A549 (cell line): ENCODE results near the gene LAIR1. TPM values are rescaled to one million over a fixed set of nuclear protein-coding genes. Genes with fewer than 3 reads are reported as not detected.
A peak's percentile ranks its signal among the peaks of the same experiment; 100 is the strongest.
"Not testable (repeated sequence)": the region's sequence is repeated elsewhere in the genome, so short reads cannot be mapped to it uniquely, and the experiment has no call there.

Experiments used
- ATAC-seq, 2 experiments: fragments of 200-7000 bp in 1 of 2; fragments of >200 bp in 1 of 2; cut with Nextera tagmentation in 1 of 2; cut with Tn5 transposase in 1 of 2; 3 replicates each; pipeline versions ENCODE4 v1.8.0 to v1.9.1; 2018 to 2020; ENCODE audit warnings: mild to moderate bottlenecking in 1 of 2, moderate library complexity in 1 of 2
- CTCF ChIA-PET: fragments of 300-600 bp; sonication (Branson Sonifier 250); formaldehyde crosslinking; extraction: SDS; loops from one replicate; lab custom pipeline; 2021; ENCODE audit warnings: antibody characterized with exemption, inconsistent platforms; lab: Yijun Ruan, JAX
- POLR2A ChIA-PET: fragments of 350-600 bp; formaldehyde crosslinking; extraction: SDS; loops from one replicate; lab custom pipeline; 2021; ENCODE audit warnings: antibody characterized with exemption, inconsistent platforms; lab: Yijun Ruan, JAX
- DNase-seq, 2 experiments: peaks; one replicate each; pipeline versions ENCODE4 v3.0.0 to v3.0.0-alpha.2; 2011 to 2016; ENCODE audit warnings: low read depth in 1 of 2, low spot score in 1 of 2
- FAIRE-seq: peaks from 2 replicates; lab custom pipeline; 2011; peaks lifted over from hg19 to GRCh38; lab: Jason Lieb, UNC
- H3K27ac ChIP-seq, 2 experiments: fragments of >200 bp; sonication (Bioruptor Twin); formaldehyde crosslinking; 3 replicates each; pipeline ENCODE4 v1.5.1; 2016 to 2017
- H3K4me1 ChIP-seq: fragments of >200 bp; sonication (Bioruptor Twin); formaldehyde crosslinking; 3 replicates; pipeline ENCODE4 v1.6.1; 2016
- H3K4me2 ChIP-seq: fragments of >200 bp; sonication (Bioruptor Twin); formaldehyde crosslinking; 3 replicates; pipeline ENCODE4 v1.6.1; 2016
- H3K4me3 ChIP-seq: fragments of >200 bp; sonication (Bioruptor Twin); formaldehyde crosslinking; 3 replicates; pipeline ENCODE4 v1.5.1; 2016
- H3K9me3 ChIP-seq: fragments of >200 bp; sonication (Bioruptor Twin); formaldehyde crosslinking; 3 replicates; pipeline ENCODE4 v1.6.1; 2016
- ATOH8 ChIP-seq: fragments of 250-450 bp; sonication (Bioruptor Pico); IDR thresholded peaks from 2 replicates; pipeline ENCODE4 v1.5.0; 2020; ENCODE audit warnings: low read depth, mild to moderate bottlenecking, moderate library complexity
- CBX8 ChIP-seq: fragments of 200-600 bp; sonication (generic); IDR thresholded peaks from 2 replicates; pipeline ENCODE4 v1.6.1; 2016
- CTCF ChIP-seq: fragments of >200 bp; sonication (Bioruptor Twin); formaldehyde crosslinking; IDR thresholded peaks from 3 replicates; pipeline ENCODE4 v1.5.1; 2016
- EHF ChIP-seq: fragments of 250-450 bp; sonication (Bioruptor Pico); IDR thresholded peaks from 2 replicates; pipeline ENCODE4 v1.5.0; 2020; ENCODE audit warnings: mild to moderate bottlenecking
- EHMT2 ChIP-seq: fragments of 200-600 bp; sonication (generic); IDR thresholded peaks from 2 replicates; pipeline ENCODE4 v1.6.1; 2016; ENCODE audit warnings: antibody characterized with exemption, low read depth, mild to moderate bottlenecking, moderate library complexity
- FOSL2 ChIP-seq, 2 experiments: fragments of 450-650 bp in 1 of 2; fragments of >200 bp in 1 of 2; sonication (Bioruptor Twin) in 1 of 2; formaldehyde crosslinking; IDR thresholded peaks; 2 replicates each; pipeline versions ENCODE4 v1.5.0 to v1.6.1; 2016 to 2020; ENCODE audit warnings: mild to moderate bottlenecking in 1 of 2, moderate library complexity in 1 of 2
- HES2 ChIP-seq: fragments of >200 bp; sonication (Bioruptor Twin); formaldehyde crosslinking; IDR thresholded peaks from 2 replicates; pipeline ENCODE4 v1.6.1; 2016
- HMGXB4 ChIP-seq: fragments of 250-450 bp; sonication (Bioruptor Pico); IDR thresholded peaks from 2 replicates; pipeline ENCODE4 v1.5.0; 2021; ENCODE audit warnings: mild to moderate bottlenecking, moderate library complexity, borderline replicate concordance
- HOXB13 ChIP-seq: fragments of 250-450 bp; sonication (Bioruptor Pico); IDR thresholded peaks from 2 replicates; pipeline ENCODE4 v1.5.0; 2020; ENCODE audit warnings: low read depth, mild to moderate bottlenecking, moderate library complexity
- JUN ChIP-seq, 2 experiments: fragments of >200 bp; sonication (Bioruptor Twin); formaldehyde crosslinking; IDR thresholded peaks; 2 replicates in 1 of 2; 3 replicates in 1 of 2; pipeline ENCODE4 v1.6.1; 2016 to 2017
- KDM5A ChIP-seq: fragments of 200-600 bp; sonication (generic); IDR thresholded peaks from 2 replicates; pipeline ENCODE4 v1.6.1; 2016; ENCODE audit warnings: antibody characterized with exemption, mild to moderate bottlenecking
- MAZ ChIP-seq: fragments of 150-350 bp; IDR thresholded peaks from 2 replicates; pipeline ENCODE4 v1.6.1; 2014; ENCODE audit warnings: antibody characterized with exemption, low read depth, low read length, borderline replicate concordance
- MYC ChIP-seq: IDR thresholded peaks from 2 replicates; pipeline ENCODE4 v1.6.1; 2012; ENCODE audit warnings: mild to moderate bottlenecking, inconsistent platforms, low read length, improper control_type of control experiment, borderline replicate concordance
- NFE2L2 ChIP-seq: fragments of 150-350 bp; conservative IDR thresholded peaks from 2 replicates; pipeline ENCODE4 v1.6.1; 2014; ENCODE audit warnings: low read length
- POLR2AphosphoS2 ChIP-seq: conservative IDR thresholded peaks from 2 replicates; pipeline ENCODE4 v1.6.1; 2012; ENCODE audit warnings: low read length, improper control_type of control experiment, inconsistent platforms
- RAD21 ChIP-seq, 2 experiments: fragments of >200 bp in 1 of 2; sonication (Bioruptor Twin) in 1 of 2; formaldehyde crosslinking in 1 of 2; IDR thresholded peaks in 1 of 2; conservative IDR thresholded peaks in 1 of 2; 2 replicates in 1 of 2; 3 replicates in 1 of 2; pipeline ENCODE4 v1.6.1; 2012 to 2018; ENCODE audit warnings: inconsistent platforms in 1 of 2
- REST ChIP-seq: fragments of 200-600 bp; sonication (generic); IDR thresholded peaks from 2 replicates; pipeline ENCODE4 v1.6.1; 2016; ENCODE audit warnings: antibody characterized with exemption, mild to moderate bottlenecking, moderate library complexity
- SMC3 ChIP-seq: fragments of >200 bp; sonication (Bioruptor Twin); formaldehyde crosslinking; IDR thresholded peaks from 3 replicates; pipeline ENCODE4 v1.6.1; 2018; ENCODE audit warnings: inconsistent platforms
- SREBF2 ChIP-seq: fragments of 450-650 bp; IDR thresholded peaks from 2 replicates; pipeline ENCODE4 v1.6.1; 2014; ENCODE audit warnings: mild to moderate bottlenecking, moderate library complexity
- WGBS: methylation state at CpG from one replicate; pipeline ENCODE4 v1.1.6; 2017; ENCODE audit errors: missing lambda C conversion rate; 5-methylcytosine and 5-hydroxymethylcytosine counted together
- polyA plus RNA-seq, 4 experiments: library from polyadenylated mRNA; depleted of rRNA in 3 of 4; stranded (reverse); fragments of >200 nt; fragmentation: RNase III in 1 of 4; extraction: RNeasy Plus Mini Kit Qiagen cat#74134 plus additional on column Dnase treatment in 1 of 4; gene quantifications; 2 replicates in 3 of 4; 3 replicates in 1 of 4; pipeline ENCODE4 v1.2.3, GENCODE V29; 2011 to 2017

Gene LAIR1
- polyA plus RNA-seq, 2 of the 4 experiments (the other 2 are of a cell fraction), result not detected

GRCh38 chr19:54325194-54325621, 39.5 kb downstream of the LAIR1 start:
- FAIRE-seq (peak; percentile 18), DNase-seq (peak; percentile 55 to 60)
- no peaks in the 10 kb centered on the region for H3K4me1 ChIP-seq
- POLR2A ChIA-PET, result no interaction called here
- TF ChIP-seq RAD21 (conservative IDR thresholded peaks at IDR 0.05 in 1 of 2, IDR thresholded peaks at IDR 0.05 in 1 of 2) (peak; percentile 28 to 43; a peak in 4 of 5 replicates), MAZ (no peak), SMC3 (peak; percentile 45; the same call in 2 of the 3 replicates), CTCF (peak; percentile 77)
- TF ChIP-seq, all 56 proteins: peak for 3
- whole genome bisulfite sequencing, result 5% methylated on average over 4 of the region's 4 CpGs
- peak; percentile 67 to 81; a peak in 4 of 6 replicates for ATAC-seq
- Histone ChIP-seq H3K9me3 (peaks cover 20% of the 10 kb centered on the region; the same call in 1 of the 3 replicates), H3K4me3 (no peak overlapping the region), H3K27ac (no peak overlapping the region), H3K4me2 (no peak overlapping the region)
- CTCF ChIA-PET, result interaction anchor here (0.7 to 1.8 kb wide), 15 partner anchors 9 to 532 kb away, joined by 3 to 13 read pairs (median 4); no protein-coding TSS in a partner anchor

- DNase-seq (no peak), FAIRE-seq (no peak), ATAC-seq (no peak)
- H3K4me3 ChIP-seq, result no peak overlapping the region
- ChIA-PET POLR2A (no interaction called here), CTCF (interaction anchor here (0.7 to 1.8 kb wide), 10 partner anchors 10 to 531 kb away, joined by 3 to 13 read pairs (median 4); no protein-coding TSS in a partner anchor)
- H3K9me3 ChIP-seq, result peaks cover 20% of the 10 kb centered on the region; the same call in 1 of the 3 replicates
- H3K4me1 ChIP-seq, result no peaks in the 10 kb centered on the region
- H3K27ac ChIP-seq, result no peak overlapping the region
- no peak overlapping the region for H3K4me2 ChIP-seq
- WGBS, result 2% methylated on average over 3 of the region's 3 CpGs
- TF ChIP-seq JUN (IDR thresholded peaks at IDR 0.05) (no peak), CTCF (no peak), KDM5A (no peak), EHF (CRISPR knock-in tag) (no peak), SMC3 (no peak), HMGXB4 (CRISPR knock-in tag) (no peak), REST (no peak), HES2 (no peak), EHMT2 (no peak), ATOH8 (CRISPR knock-in tag) (no peak), NFE2L2 (no peak), POLR2AphosphoS2 (no peak), FOSL2 (IDR thresholded peaks at IDR 0.05) (no peak), FOSL2 (CRISPR knock-in tag; IDR thresholded peaks at IDR 0.05) (no peak), SREBF2 (no peak), CBX8 (no peak), MYC (no peak), HOXB13 (CRISPR knock-in tag) (no peak)
Measured at GRCh38 chr19:54324071-54324470, 40.7 kb downstream of the LAIR1 start.

- H3K4me1 ChIP-seq, ATAC-seq, H3K27ac ChIP-seq, H3K4me2 ChIP-seq, POLR2A ChIA-PET, DNase-seq, FAIRE-seq, H3K4me3 ChIP-seq: not testable (repeated sequence)
- peaks cover 20% of the 10 kb centered on the region; the same call in 1 of the 3 replicates for H3K9me3 ChIP-seq
- CTCF ChIA-PET, result interaction anchor here (2.7 kb wide), 1 partner anchor 68 kb away, joined by 17 read pairs; no protein-coding TSS in a partner anchor
- WGBS, result 10% methylated on average over 11 of the region's 13 CpGs
Measured at GRCh38 chr19:54322934-54323333, 41.8 kb downstream of the LAIR1 start.
